ENCODE measurements around the gene ALDH5A1.

The ALDH5A1 gene

DNA sequence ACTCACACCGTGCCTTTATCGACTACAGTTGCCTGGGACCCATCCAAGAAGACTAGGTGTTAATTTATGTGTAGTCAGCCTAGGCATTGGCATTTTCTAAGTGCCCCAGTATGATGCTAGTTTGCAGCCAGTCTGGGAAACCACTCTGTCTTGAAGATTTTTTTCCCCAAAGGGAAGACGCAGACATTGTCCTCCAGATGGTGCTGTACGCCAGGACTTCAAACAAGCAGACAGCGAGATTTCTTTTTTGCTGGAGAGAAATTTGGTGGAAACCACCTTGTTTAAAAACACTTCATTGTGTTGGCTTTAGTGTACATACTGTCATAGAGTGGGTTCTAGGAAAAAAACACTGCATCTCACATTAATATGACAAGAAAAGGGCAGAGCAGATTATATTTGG, 30.0 kb downstream of the ALDH5A1 start:
- DNase-seq (ENCODE audit: low read depth in 2 of 2), result no peak

DNA sequence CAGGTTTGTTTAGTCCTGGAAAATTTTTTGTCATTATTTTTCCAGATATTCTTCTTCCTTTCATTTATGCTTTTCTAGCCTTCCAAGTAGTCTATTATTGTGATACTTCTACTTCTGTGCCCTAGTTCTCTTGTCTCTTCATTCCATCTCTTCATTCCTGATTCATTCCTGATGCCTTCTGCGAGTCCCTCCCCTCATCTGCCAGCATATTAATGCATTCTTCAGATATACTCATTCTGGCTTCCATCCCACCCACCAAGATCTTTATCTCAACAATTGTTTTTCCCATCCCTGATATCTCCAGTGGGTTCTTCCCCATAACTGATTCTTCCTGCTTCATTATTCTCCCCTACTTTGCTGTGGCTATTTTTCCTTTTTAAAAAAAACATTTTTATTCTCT, 35.2 kb downstream of the ALDH5A1 start:
- DNase-seq (ENCODE audit: low read depth in 2 of 2), result no peak

DNA sequence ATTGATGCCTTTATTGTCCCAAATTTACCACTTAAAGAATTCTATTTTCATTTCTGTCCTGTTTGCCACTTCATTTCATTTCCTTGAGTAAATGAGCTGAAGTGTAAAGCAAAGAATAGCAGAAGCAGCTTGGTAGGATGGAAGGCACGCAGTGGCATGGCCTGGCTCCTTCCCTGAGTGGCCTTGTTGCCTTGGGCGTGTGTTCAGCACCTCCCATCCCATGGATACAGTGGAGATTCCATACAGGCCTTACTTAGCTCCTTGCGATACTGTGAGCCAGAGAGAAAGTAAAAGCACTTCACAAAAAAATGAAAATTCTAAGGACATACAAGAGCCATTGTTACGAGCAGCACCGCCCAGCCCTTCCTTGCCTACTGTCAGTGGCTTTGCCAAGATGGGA, 39.6 kb downstream of the ALDH5A1 start:
- no peak for DNase-seq (ENCODE audit: low read depth in 2 of 2)

DNA sequence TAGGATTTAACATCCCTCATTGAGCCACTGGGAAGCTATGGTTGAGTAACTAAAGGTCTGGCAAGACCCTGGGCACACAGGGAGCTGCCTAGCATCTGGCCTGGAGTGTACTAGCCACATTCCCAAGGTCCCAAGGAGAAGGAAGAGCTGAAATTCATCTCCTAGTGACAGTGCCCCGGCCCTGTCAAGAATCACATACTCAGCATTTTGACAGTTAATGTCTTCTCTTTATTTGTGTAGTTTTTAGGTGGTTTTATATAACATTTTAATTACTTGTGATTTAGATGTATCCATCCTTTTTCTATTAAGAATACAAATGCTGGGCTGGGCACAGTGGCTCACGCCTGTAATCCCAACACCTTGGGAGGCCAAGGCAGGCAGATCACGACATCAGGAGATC, 40.4 kb downstream of the ALDH5A1 start:
- DNase-seq (ENCODE audit: low read depth in 2 of 2), result no peak

DNA sequence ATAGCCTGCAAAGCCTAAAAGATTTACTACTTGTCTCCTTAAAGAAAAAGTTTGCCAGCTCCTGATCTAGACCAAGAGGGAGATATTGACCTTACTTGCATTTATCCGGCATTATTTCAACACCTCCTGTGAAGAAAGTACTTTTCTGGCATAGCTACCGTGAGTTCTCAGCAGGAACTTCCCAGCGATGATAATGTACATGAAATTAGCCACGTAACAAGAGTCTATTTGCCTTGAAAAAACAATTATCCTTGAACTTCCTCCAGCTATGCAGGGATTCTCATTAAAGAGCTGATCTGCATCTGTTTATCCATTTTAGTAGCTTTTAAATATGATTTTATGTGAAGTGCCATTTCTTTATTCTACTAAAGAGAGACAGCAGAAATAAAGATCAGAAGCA, 41.7 kb downstream of the ALDH5A1 start:
- no peak for DNase-seq (ENCODE audit: low read depth in 2 of 2)

DNA sequence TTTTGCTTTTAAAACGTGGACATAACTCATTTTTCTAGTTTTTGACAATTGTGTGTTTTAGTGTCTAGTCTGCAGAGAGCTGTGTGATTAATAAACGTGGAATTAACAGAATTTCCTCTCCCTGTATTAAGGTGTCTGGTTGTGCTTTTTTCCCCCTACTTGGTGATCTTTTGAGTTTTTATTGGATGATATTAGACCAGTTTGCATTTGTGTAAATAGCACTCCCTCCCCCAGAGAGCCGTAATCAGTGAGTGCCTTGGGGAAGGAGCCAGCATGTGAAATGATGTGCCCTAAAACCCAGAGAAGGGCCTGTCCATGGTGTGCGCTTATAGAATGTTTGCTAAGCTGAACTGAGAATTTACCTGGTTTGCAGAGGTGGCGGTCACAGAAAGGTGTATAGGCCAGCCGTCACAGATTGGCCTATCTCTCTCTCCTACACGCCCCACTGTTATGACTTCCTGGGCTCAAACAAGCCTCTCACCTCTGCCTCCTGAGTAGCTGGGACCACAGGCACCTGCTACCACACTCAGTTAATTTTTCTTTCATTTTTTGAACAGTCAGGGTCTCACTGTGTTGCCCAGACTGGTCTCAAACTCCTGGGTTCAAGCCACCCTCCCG, 42.4 kb downstream of the ALDH5A1 start:
- no peak for DNase-seq (ENCODE audit: low read depth in 2 of 2)

DNA sequence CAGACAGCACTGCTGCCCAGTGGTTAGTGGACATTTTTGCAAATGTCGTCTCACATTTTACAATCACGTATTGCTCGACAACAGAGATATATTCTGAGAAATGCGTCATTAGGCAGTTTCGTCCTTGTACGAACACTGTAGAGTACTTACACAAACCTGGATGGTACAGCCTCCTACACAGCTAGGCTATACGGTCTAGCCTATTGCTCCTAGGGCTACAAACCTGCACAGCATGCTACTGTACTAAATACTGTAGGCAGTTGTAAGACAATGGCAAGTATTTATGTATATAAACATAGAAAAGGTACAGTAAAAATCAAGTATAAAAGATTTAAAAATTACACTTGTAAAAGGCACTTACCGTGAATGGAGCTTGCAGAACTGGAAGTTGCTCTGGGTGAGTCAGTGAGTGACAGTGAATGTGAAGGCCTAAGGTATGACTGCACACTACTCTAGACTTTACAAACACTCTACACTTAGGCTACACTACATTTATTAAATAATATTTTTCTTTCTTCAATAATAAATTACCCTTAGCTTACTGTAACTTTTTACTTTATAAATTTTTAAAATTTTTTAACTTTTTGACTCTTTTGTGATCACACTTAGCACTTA, 43.1 kb downstream of the ALDH5A1 start:
- DNase-seq (ENCODE audit: low read depth in 2 of 2), result no peak

DNA sequence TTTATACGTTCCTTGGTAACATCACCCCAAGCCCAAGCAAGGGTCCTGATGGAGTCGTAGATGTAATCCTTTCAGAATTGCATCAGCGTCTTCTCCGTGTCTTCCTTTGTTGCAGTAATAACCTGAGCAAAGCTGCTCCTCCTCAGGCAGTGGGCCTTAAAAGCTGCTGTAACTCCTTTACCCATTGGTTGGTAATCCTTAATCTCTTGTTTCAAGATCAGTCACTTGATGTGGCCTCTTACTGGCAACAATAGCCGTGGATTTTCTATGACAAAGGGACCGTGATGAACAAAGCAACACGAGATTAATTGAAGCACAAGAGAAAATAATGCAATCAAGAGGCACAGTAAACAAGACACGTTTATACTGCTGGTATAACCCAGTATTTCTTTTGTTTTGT, 44.6 kb downstream of the ALDH5A1 start:
- no peak for DNase-seq (ENCODE audit: low read depth in 2 of 2)

DNA sequence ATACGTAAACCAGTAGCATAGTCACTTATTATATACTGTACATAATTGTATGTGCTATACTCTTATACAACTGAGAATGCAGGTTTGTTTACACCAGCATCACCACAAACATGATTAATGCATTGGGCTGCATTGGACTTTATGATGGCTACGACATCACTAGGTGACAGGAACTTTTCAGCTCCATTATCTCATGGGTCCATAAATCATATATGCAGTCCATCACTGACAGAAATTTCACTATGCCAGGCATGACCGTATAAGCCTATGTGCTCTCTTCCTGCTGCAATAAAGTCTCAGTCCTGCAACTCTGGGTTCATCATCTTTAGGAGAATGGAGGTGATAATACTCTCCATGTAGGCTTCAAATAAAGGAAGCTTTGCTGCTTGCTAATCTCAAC, 45.4 kb downstream of the ALDH5A1 start:
- no peak for DNase-seq (ENCODE audit: low read depth in 2 of 2)

DNA sequence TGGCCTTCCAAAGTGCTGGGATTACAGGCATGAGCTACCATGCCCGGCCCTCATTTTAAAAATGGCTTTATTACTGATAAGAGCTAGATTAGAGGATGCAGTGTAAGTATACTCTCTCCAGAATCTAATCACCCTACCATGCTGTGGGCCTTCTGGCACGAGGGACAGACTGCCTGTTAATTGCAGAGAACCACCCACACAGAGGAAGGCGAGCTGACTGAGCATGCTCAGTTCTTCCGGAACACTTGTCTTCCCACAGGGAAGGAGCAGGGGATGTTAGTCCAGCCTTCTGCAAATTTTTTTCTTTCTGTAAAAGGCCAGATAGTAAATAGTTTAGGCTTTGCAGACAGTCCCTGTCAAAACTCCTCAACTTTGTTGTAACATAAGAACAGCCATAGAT, 48.9 kb downstream of the ALDH5A1 start:
- no peak for DNase-seq (ENCODE audit: low read depth in 2 of 2)

DNA sequence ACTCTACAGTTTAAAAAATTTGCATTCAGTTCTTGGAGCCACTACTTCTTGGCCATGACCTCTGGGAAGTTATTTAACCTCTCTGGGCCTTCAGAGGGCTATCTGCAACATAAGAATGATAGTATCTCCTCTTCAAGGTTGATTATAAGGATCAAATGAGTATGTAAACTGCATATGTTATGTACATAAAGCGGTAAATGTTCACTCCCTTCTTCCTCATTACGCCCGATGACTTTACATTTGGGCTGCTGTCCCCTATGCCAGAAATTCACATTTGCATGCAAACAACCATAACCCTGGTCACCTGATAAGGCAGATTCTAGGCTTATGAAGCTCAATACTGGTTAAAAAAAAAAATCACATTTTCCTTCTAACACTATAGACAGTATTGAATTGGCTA, 50.4 kb downstream of the ALDH5A1 start:
- no peak for DNase-seq (ENCODE audit: low read depth in 2 of 2)

DNA sequence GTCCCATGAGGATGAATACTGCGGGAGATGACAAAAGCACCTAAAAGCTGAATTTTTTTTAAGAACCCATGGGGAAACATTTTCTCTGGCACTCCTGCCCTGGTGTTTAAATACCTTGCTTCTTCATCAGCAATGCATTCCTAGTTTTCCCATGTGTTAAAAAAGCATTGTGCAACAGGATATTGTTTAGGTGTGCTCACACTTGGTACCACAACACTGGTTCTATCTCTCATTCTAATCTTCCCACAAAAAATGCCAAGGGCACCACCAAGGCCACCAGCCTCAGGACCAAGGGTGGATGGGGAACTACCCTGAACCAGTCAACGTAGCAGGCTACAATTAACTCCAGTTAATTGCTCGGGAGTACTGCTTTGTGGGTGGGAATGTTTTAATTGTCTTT, 50.9 kb downstream of the ALDH5A1 start:
- no peak for DNase-seq (ENCODE audit: low read depth in 2 of 2)

DNA sequence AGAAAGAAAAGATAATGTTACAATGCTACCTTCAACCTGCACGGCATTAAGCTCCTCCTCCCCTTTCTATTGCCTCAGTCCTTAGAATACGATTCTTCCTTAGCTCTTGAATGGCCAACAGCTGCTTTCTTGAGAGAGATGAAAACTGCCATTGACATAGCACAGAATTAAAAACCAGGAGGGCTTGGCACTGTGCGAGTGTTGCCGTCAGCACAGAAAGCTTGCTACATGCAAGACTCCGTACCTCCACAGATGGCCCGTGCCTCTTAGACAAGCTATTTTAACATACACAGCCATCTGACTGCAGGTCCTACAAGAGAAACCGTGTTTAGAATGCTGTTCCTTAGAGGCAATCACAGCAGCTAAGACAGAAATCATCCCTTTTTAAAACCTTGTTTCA, 51.7 kb downstream of the ALDH5A1 start:
- DNase-seq (ENCODE audit: low read depth in 2 of 2), result no peak

DNA sequence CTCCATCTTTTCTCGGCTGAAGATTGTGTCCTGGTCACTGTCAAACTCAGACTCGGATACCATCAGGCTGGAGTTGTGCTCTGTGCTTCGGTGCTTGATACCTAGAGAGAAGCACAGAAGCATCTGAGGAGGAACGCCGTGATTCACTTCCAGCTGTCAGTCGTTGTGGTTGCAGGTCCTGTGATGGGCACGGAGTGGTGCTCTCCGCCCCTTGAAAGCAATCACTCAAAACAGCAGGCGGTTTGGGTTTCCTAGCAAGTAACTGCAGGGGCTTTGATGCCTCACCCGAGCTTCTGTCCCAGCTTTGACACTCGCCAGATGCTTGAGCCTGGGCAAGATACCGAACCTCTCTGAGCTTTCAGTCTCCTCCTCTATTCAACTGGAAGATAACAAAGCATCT, 52.5 kb downstream of the ALDH5A1 start:
- DNase-seq (ENCODE audit: low read depth in 2 of 2), result peak; percentile 7 to 32

DNA sequence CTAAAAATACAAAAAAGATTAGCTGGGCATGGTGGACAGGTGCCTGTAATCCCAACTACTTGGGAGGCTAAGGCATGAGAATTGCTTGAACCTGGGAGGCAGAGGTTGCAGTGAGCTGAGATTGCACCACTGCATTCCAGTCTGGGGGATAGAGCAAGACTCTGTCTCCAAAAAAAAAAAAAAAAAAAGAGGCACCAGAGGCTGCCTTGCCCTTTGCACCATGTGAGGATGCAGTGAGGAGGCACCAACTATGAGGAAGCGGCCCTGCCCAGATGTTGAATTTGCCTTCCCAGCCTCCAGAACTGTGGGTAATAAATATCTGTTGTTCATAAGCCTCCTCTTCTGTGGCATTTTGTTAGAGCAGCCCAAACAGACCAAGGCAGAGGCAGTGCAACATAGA, 54.4 kb downstream of the ALDH5A1 start:
- no peak for DNase-seq (ENCODE audit: low read depth in 2 of 2)

DNA sequence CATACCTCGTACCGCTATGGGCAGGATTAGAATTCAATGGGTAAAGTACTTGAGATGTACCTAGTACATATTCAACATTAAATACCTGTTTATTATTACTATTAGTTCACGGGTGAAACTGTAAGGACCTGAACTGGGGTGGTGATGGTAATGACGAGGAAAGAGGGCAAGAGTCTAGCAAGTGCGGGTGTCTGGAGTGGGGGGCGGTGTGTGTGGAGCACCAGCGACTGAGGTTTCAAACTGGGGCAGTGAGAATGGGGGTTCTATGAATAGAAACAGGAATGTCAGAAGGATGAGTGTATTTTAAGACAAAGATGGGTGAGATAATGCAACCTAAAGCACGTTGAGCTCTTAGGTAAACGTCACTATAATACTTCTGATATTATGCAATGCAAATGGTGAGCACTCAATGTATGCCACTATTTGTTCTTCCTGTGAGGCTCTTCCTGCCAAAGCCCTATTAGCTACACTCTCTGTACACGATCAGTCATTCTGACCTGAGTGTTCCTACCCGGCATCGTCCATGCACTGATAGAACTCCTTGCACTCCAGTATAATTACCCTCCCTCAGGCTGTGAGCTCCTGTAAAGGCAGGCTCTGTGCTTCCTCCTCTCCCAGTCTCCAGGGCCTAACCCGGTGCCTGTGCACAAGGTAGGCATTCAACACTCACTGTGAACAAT, 55.0 kb downstream of the ALDH5A1 start:
- DNase-seq (ENCODE audit: low read depth in 2 of 2), result no peak

DNA sequence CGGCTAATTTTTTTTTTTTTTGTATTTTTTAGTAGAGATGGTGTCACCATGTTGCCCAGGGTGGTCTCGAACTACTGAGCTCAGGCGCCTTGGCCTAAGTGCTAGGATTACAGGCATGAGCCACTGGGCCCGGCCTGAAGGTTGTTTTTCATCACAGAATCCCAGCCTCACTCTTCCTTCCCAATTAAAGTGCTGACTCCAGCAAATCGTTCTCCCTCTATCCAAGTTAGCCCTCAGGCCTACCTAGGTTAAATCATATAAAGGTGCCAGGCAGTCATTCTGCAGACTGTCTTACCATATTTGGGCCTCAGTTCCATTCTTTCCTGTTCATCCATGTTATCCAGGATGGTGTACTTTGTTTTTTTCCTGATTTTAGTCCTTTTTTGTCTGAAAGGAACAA, 56.4 kb downstream of the ALDH5A1 start:
- DNase-seq (ENCODE audit: low read depth in 2 of 2), result no peak

DNA sequence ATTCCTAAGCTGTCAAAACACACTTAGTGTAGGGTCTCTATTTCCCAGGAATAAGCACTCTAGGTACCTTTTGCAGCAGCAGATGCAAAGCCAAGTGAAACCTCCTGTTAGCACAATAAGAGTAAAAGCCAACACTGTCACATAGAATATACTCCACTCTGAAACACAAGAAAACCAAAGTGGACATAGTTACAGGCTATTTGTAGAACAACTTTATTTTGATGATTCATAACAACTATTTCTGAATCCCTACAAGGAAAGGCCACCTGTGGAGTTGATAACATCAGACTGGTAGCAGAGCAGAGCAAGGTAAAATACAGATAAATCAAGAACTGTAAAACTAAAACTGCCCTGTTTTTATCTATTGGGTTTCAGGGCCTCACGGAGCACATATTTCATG, 59.7 kb downstream of the ALDH5A1 start:
- DNase-seq (ENCODE audit: low read depth in 2 of 2), result no peak

DNA sequence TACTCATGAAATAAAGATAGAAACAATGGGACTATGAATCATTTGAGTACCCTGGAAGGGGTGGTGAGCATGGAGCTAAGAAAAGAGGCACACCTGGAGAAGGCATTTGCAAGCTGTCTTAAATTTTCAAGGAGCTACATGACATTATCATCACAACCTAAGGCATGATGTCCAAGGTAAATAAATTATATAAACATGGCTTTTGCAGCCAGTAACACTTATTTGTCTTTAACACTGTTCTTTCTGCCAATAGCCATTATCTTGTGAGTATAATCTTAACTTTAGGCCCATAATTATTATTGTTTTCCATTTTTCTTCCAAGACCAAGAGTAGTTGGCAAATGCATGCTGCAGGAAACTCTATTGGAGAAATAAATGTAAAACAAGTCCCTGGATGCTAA, 63.7 kb downstream of the ALDH5A1 start:
- no peak for DNase-seq (ENCODE audit: low read depth in 2 of 2)

DNA sequence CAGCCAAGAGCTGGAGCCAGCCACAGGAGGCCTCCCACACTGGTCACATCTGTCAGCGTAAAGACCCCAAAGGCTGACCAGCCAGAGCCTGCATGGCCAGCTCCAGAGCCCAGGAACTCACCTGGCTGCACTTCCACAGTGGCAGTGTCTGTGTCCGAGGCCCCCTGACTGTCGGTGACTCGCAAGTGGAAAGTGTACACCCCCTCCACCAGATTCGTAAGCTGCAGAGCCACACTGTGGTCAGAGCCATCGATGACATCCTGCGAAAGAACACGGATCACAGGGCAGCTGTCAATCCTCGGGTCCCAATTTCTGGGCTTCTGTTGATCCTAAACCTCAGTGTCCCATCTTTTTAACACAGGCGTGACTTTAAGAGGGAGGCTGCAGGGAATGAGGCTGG, 69.3 kb downstream of the ALDH5A1 start:
- no peak for DNase-seq (ENCODE audit: low read depth in 2 of 2)

DNA sequence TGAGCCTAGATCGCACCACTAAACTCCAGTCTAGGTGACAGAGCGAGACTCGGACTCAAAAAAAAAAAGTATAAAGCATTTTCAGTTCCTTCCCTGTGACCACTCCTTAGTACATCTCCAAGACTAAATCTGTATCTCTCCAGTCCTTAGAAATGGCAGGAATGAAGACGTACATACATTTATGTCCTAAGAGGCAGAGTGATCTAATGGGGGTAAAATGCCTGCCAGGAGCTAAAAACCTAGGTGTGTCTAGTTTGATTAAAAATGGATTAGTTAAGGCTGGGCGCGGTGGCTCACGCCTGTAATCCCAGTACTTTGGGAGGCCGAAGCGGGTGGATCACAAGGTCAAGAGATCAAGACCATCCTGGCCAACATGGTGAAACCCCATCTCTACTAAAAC, 70.4 kb downstream of the ALDH5A1 start:
- no peak for DNase-seq (ENCODE audit: low read depth in 2 of 2)

DNA sequence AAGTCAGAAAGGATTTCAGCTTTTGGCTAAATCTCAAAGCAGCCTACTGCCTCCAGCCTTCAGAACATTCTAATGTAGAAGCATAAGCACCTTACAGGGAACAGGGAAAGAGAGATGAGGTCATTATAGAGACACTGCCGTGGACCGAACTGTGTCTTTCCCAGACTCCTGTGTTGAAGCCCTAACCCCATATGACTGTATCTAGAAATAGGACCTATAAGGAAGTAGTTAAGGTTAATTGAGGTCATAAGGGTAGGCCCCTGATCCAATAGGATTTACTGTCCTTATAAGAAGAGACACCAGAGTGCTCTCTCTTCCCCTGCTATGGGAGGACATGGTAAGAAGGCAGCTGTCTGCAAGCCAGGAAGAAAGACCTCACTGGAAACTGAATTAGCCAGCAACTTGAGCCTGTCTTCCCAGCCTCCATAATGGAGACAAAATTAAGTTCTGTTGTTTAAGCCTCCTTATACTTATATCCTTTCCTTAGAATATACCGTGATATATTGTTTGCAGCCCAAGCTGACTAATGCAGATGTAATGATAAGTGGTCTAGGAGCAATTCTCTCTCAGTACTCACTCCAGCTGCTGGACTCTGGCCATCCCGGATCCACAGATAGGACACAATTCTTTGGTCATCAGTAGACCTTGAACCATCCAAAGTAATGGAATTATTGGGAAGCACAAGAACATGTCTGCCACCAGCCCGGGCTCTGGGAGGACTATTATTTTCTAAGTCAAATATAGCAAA, 71.4 kb downstream of the ALDH5A1 start:
- DNase-seq (ENCODE audit: low read depth in 2 of 2), result no peak

DNA sequence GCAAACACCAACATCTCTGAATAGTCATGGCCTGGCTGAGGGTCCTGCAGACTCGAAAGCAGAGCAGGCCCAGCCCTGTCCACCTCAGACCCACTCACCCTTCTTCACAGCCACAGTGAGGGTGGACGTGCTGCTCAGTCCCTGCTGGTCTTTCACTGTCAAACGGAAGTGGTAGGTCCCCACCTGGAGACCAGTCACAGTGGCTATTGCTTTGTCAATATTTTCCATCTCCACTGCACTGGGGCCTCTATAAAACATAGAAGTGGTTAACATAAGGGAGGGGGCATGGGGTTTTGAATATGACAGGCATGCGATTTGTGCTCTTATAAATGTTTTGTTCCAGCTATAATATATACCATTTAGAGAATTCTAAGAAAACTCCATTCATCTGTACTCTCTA, 73.9 kb downstream of the ALDH5A1 start:
- no peak for DNase-seq (ENCODE audit: low read depth in 2 of 2)

Data from stimulated activated CD4-positive, alpha-beta T cell treated with anti-CD3 and anti-CD28 coated beads, Interleukin-4, amount 100 ng/mL, for 48 hours (primary cell).